Loucy (cell line): Measurements from ENCODE around the gene FARS2.

Experiments
- H2AFZ ChIP-seq: fragments of 200-600 bp; sonication (generic); 2 replicates; pipeline ENCODE4 v1.6.0; 2016; ENCODE audit warnings: antibody characterized with exemption, mild to moderate bottlenecking, low read length, moderate library complexity
- H3F3A ChIP-seq: fragments of 200-600 bp; 2 replicates; pipeline ENCODE4 v1.6.0; 2016; ENCODE audit warnings: antibody characterized with exemption, low read depth, mild to moderate bottlenecking
- H3K27me3 ChIP-seq: fragments of 200-600 bp; sonication (generic); 2 replicates; pipeline ENCODE4 v1.6.1; 2014; ENCODE audit warnings: low read length, mild to moderate bottlenecking; ENCODE audit not compliant: insufficient read depth, poor library complexity, severe bottlenecking
- H3K36me3 ChIP-seq: fragments of 200-600 bp; sonication (generic); 2 replicates; pipeline ENCODE4 v1.6.1; 2016; ENCODE audit warnings: low read length; ENCODE audit not compliant: insufficient read depth
- H3K4me1 ChIP-seq: fragments of 200-600 bp; sonication (generic); 2 replicates; pipeline ENCODE4 v1.5.1; 2014; ENCODE audit warnings: low read length, mild to moderate bottlenecking; ENCODE audit not compliant: insufficient read depth, poor library complexity, severe bottlenecking
- H3K4me2 ChIP-seq: fragments of 200-600 bp; sonication (generic); 2 replicates; pipeline ENCODE4 v1.6.0; 2014; ENCODE audit warnings: antibody characterized with exemption, low read length, low read depth, mild to moderate bottlenecking; ENCODE audit not compliant: poor library complexity, severe bottlenecking
- H3K4me3 ChIP-seq: fragments of 200-600 bp; sonication (generic); 2 replicates; pipeline ENCODE4 v1.5.1; 2014; ENCODE audit warnings: low read length, mild to moderate bottlenecking, mixed read lengths; ENCODE audit not compliant: poor library complexity, severe bottlenecking
- H3K79me2 ChIP-seq: fragments of 200-600 bp; sonication (generic); 2 replicates; pipeline ENCODE4 v1.6.1; 2014; ENCODE audit warnings: low read length; ENCODE audit not compliant: insufficient read depth
- H3K9ac ChIP-seq: fragments of 200-600 bp; sonication (generic); 2 replicates; pipeline ENCODE4 v1.6.0; 2014; ENCODE audit warnings: mild to moderate bottlenecking, low read depth, low read length, moderate library complexity; ENCODE audit not compliant: poor library complexity, severe bottlenecking
- H3K9me2 ChIP-seq: fragments of 200-600 bp; sonication (generic); replicated peaks from 2 replicates; pipeline ENCODE4 v1.6.1; 2016; ENCODE audit warnings: low read depth, low read length, mixed read lengths
- H3K9me3 ChIP-seq: fragments of 200-600 bp; sonication (generic); 2 replicates; pipeline ENCODE4 v1.6.1; 2014; ENCODE audit warnings: mild to moderate bottlenecking, antibody characterized with exemption, low read length, low read depth; ENCODE audit not compliant: insufficient read depth
- H4K20me1 ChIP-seq: fragments of 200-600 bp; sonication (generic); 2 replicates; pipeline ENCODE4 v1.6.0; 2014; ENCODE audit warnings: antibody characterized with exemption, low read length, mild to moderate bottlenecking; ENCODE audit not compliant: insufficient read depth, poor library complexity, severe bottlenecking
- CTCF ChIP-seq: fragments of 200-600 bp; sonication (generic); conservative IDR thresholded peaks from 2 replicates; pipeline ENCODE4 v1.5.1; 2014; ENCODE audit warnings: mild to moderate bottlenecking, antibody characterized with exemption, low read length
- EZH2phosphoT487 ChIP-seq: fragments of 200-600 bp; IDR thresholded peaks from 2 replicates; pipeline ENCODE4 v1.6.1; 2018; ENCODE audit warnings: antibody characterized with exemption, mild to moderate bottlenecking, moderate library complexity, borderline replicate concordance

Gene FARS2

GRCh38 chr6:5318617-5319272 is 57.4 kb downstream of the FARS2 start:
- Histone ChIP-seq H3K4me3 (no peak overlapping the region), H3K27me3 (no peaks in the 10 kb centered on the region), H3K9ac (no peak overlapping the region), H3K9me3 (no peaks in the 10 kb centered on the region), H4K20me1 (no peaks in the 10 kb centered on the region), H3K79me2 (no peaks in the 10 kb centered on the region), H3K9me2 (no peaks in the 10 kb centered on the region), H3F3A (no peaks in the 10 kb centered on the region), H3K4me1 (no peaks in the 10 kb centered on the region), H2AFZ (no peak overlapping the region), H3K36me3 (no peaks in the 10 kb centered on the region), H3K4me2 (no peak overlapping the region)
- TF ChIP-seq CTCF: no peak
- TF ChIP-seq EZH2phosphoT487: no peak

GRCh38 chr6:5323979-5324378 is 62.7 kb downstream of the FARS2 start:
- Histone ChIP-seq H4K20me1 (no peaks in the 10 kb centered on the region), H3K4me3 (no peak overlapping the region), H3K4me1 (no peaks in the 10 kb centered on the region), H3K9me2 (no peaks in the 10 kb centered on the region), H3K9me3 (no peaks in the 10 kb centered on the region), H3F3A (no peaks in the 10 kb centered on the region), H3K79me2 (no peaks in the 10 kb centered on the region), H3K27me3 (no peaks in the 10 kb centered on the region), H3K9ac (no peak overlapping the region), H2AFZ (no peak overlapping the region), H3K36me3 (no peaks in the 10 kb centered on the region), H3K4me2 (no peak overlapping the region)
- TF ChIP-seq CTCF (no peak), EZH2phosphoT487 (no peak)

- TF ChIP-seq CTCF (peak; percentile 27), EZH2phosphoT487 (no peak)
- H3K27me3 ChIP-seq: no peaks in the 10 kb centered on the region
- no peaks in the 10 kb centered on the region for H3F3A ChIP-seq
- H2AFZ ChIP-seq: no peak overlapping the region
- no peaks in the 10 kb centered on the region for H3K79me2 ChIP-seq
- no peaks in the 10 kb centered on the region for H4K20me1 ChIP-seq
- no peaks in the 10 kb centered on the region for H3K36me3 ChIP-seq
- H3K9ac ChIP-seq: no peak overlapping the region
- H3K9me2 ChIP-seq: no peaks in the 10 kb centered on the region
- no peak overlapping the region for H3K4me2 ChIP-seq
- no peaks in the 10 kb centered on the region for H3K9me3 ChIP-seq
- H3K4me3 ChIP-seq: no peak overlapping the region
- no peaks in the 10 kb centered on the region for H3K4me1 ChIP-seq
Observed at GRCh38 chr6:5325173-5325572, 63.9 kb downstream of the FARS2 start.
